LNCaP clone FGC (cell line): Measurements from ENCODE around the gene GMDS.

Source experiments
- DNase-seq: peaks from one replicate; pipeline ENCODE4 v3.0.0-alpha.2; 2011; ENCODE audit warnings: low read depth
- H3K4me3 ChIP-seq: 2 replicates; pipeline ENCODE4 v1.5.1; 2011; ENCODE audit warnings: mild to moderate bottlenecking, low read depth, low read length, control low read depth
- CTCF ChIP-seq: IDR thresholded peaks from 2 replicates; pipeline ENCODE4 v1.5.1; 2012; ENCODE audit warnings: mild to moderate bottlenecking; ENCODE audit not compliant: control insufficient read depth, insufficient read depth; ENCODE audit errors: extremely low read depth

The GMDS gene

GRCh38 chr6:1662534-1662933 lies 582.9 kb downstream of the GMDS start:
- H3K4me3 ChIP-seq = no peak overlapping the region
- no peak for TF ChIP-seq CTCF
- DNase-seq = no peak

- H3K4me3 ChIP-seq = no peak overlapping the region
- no peak for TF ChIP-seq CTCF
- DNase-seq = no peak
These were observed 585.6 kb downstream of the GMDS start for GRCh38 chr6:1659816-1660215.

- no peak for DNase-seq
- no peak for TF ChIP-seq CTCF
- H3K4me3 ChIP-seq = no peak overlapping the region
These were observed 587.0 kb downstream of the GMDS start for GRCh38 chr6:1658212-1659005.

- no peak for TF ChIP-seq CTCF
- DNase-seq = no peak
- no peak overlapping the region for H3K4me3 ChIP-seq
These were observed 587.6 kb downstream of the GMDS start for GRCh38 chr6:1657771-1658165.

GRCh38 chr6:1657116-1657770 lies 588.2 kb downstream of the GMDS start:
- DNase-seq = no peak
- H3K4me3 ChIP-seq = no peak overlapping the region
- no peak for TF ChIP-seq CTCF

- TF ChIP-seq CTCF = no peak
- no peak for DNase-seq
- no peak overlapping the region for H3K4me3 ChIP-seq
These were observed 591.4 kb downstream of the GMDS start for GRCh38 chr6:1654054-1654453.

GRCh38 chr6:1652842-1653241 lies 592.6 kb downstream of the GMDS start:
- DNase-seq = no peak
- no peak overlapping the region for H3K4me3 ChIP-seq
- TF ChIP-seq CTCF = no peak
